Tibial nerve (tissue), 4 donors: Measurements from ENCODE around the gene RNU6-8. TPM values are rescaled to one million over a fixed set of nuclear protein-coding genes. Genes with fewer than 3 reads are reported as not detected.

ENCODE experiments used
- DNase-seq, 2 donors: peaks; one replicate each; pipeline ENCODE4 v3.0.0-alpha.2; 2019; ENCODE audit warnings: low spot score in 2 of 2
- H3K27ac ChIP-seq, 4 donors: fragments of 200-600 bp; sonication (generic) in 3 of 4; one replicate each; pipeline ENCODE4 v1.5.1; 2017 to 2019; ENCODE audit warnings: mild to moderate bottlenecking in 1 of 4
- H3K27me3 ChIP-seq, 2 donors: fragments of 200-600 bp; sonication (generic) in 1 of 2; one replicate each; pipeline versions ENCODE4 v1.5.1 to v1.6.0; 2017 to 2019
- H3K36me3 ChIP-seq, 3 donors: fragments of 200-600 bp; sonication (generic); one replicate each; pipeline ENCODE4 v1.5.1; 2018 to 2019
- H3K4me1 ChIP-seq, 4 donors: fragments of 200-600 bp; sonication (generic) in 3 of 4; one replicate each; pipeline ENCODE4 v1.5.1; 2017 to 2019
- H3K4me3 ChIP-seq, 4 donors: fragments of 200-600 bp; sonication (generic) in 3 of 4; one replicate each; pipeline ENCODE4 v1.5.1; 2017 to 2019; ENCODE audit warnings: mild to moderate bottlenecking in 1 of 4, moderate library complexity in 1 of 4
- H3K9me3 ChIP-seq, 4 donors: fragments of 200-600 bp; sonication (generic) in 3 of 4; one replicate each; pipeline ENCODE4 v1.5.1; 2017 to 2019
- CTCF ChIP-seq, 5 experiments: fragments of 200-600 bp in 3 of 5; fragments of 450-650 bp in 2 of 5; sonication (generic) in 3 of 5; IDR thresholded peaks; one replicate each; pipeline ENCODE4 v1.5.1; 2016 to 2019; ENCODE audit warnings: antibody characterized with exemption in 5 of 5, mild to moderate bottlenecking in 3 of 5, moderate library complexity in 2 of 5
- EP300 ChIP-seq, 2 donors: sonication (generic); formaldehyde crosslinking; IDR thresholded peaks; one replicate each; pipeline ENCODE4 v1.6.1; 2017; ENCODE audit warnings: antibody characterized with exemption in 2 of 2, mild to moderate bottlenecking in 1 of 2
- POLR2A ChIP-seq, 2 donors: fragments of 450-650 bp; IDR thresholded peaks; one replicate each; pipeline ENCODE4 v1.6.1; 2017; ENCODE audit warnings: antibody characterized with exemption in 2 of 2, mild to moderate bottlenecking in 2 of 2, moderate library complexity in 2 of 2
- WGBS, 2 donors: methylation state at CpG; one replicate each; pipeline ENCODE4 v1.1.5; 2018; 5-methylcytosine and 5-hydroxymethylcytosine counted together
- total RNA-seq, 4 donors: library from RNA; depleted of rRNA; stranded (reverse); fragments of >200 nt; gene quantifications; one replicate each; pipeline ENCODE4 v1.1.0, GENCODE V29; 2016

Gene RNU6-8
- total RNA-seq, 4 donors from 2014 or later, result not detected

DNA sequence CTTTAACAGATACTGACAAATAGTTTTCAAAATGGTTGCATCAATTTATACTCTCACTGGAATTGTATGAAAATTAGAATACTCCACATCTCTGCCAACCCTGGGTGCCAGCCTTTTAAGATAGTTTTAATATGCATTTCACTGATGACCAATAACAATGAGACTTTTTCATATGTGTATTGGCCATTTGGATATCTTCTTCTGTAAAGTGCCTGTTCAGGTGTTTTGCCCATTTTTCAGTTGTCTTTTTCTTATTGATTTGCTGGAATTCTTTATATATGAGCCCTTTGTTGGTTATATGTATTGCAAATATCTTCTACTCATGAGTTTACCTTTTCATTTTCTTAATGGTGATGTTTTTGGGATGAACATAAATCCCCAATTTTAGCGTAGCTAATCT is 18.0 kb downstream of the RNU6-8 start:
- WGBS, 2 donors, result 98 to 100% methylated on average over 1 of the region's 1 CpG
- TF ChIP-seq POLR2A (IDR thresholded peaks at IDR 0.05) (no peak), CTCF (IDR thresholded peaks at IDR 0.05) (no peak), EP300 (IDR thresholded peaks at IDR 0.05) (no peak)

GRCh38 chr14:32183151-32184058 is 19.7 kb downstream of the RNU6-8 start:
- no peaks in the 10 kb centered on the region for H3K36me3 ChIP-seq
- DNase-seq, result no peak
- no peaks in the 10 kb centered on the region for H3K4me1 ChIP-seq
- H3K9me3 ChIP-seq, result peaks cover 0 to 13% (median 2%) of the 10 kb centered on the region in 4 donors
- WGBS, 2 donors, result 58 to 61% methylated on average over 2 of the region's 2 CpGs
- no peak overlapping the region for H3K4me3 ChIP-seq
- H3K27ac ChIP-seq, result no peak overlapping the region
- TF ChIP-seq POLR2A (IDR thresholded peaks at IDR 0.05) (no peak), EP300 (IDR thresholded peaks at IDR 0.05) (no peak), CTCF (IDR thresholded peaks at IDR 0.05) (no peak)
- no peaks in the 10 kb centered on the region for H3K27me3 ChIP-seq

More for the DNA sequence above, 18.0 kb downstream of the RNU6-8 start:
- H3K9me3 ChIP-seq, result peaks cover 0 to 13% (median 2%) of the 10 kb centered on the region in 4 donors
- H3K27ac ChIP-seq, result no peak overlapping the region
- no peak overlapping the region for H3K4me3 ChIP-seq
- H3K36me3 ChIP-seq, result no peaks in the 10 kb centered on the region
- no peaks in the 10 kb centered on the region for H3K4me1 ChIP-seq
- no peaks in the 10 kb centered on the region for H3K27me3 ChIP-seq
- DNase-seq, result no peak

DNA sequence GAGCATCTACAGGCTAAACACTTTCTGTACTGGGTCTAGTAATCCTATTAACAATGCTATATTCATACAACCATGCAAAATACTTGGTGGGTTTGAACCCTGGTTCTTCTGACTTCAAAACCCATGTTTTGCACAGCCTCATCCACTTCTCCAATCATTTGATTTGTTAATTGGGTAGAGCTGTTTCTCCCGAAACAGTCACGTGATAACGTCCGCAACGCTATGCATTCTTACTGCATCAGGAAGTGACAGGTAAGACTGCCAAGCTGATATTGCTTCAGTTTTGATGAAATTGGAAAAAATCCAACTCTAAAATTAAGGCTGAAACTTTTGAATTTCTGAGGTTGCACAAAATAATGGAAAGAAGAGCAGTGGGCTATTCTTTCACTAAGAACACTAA is 31.6 kb downstream of the RNU6-8 start:
- Histone ChIP-seq H3K4me3 (no peak overlapping the region), H3K36me3 (no peaks in the 10 kb centered on the region), H3K9me3 (no peaks in the 10 kb centered on the region), H3K27me3 (no peaks in the 10 kb centered on the region), H3K27ac (no peak overlapping the region), H3K4me1 (no peaks in the 10 kb centered on the region)
- no peak for DNase-seq
- 88 to 91% methylated on average over 5 of the region's 5 CpGs for WGBS, 2 donors
- TF ChIP-seq POLR2A (IDR thresholded peaks at IDR 0.05) (no peak), CTCF (IDR thresholded peaks at IDR 0.05) (no peak)

- Histone ChIP-seq H3K27me3 (no peaks in the 10 kb centered on the region), H3K4me3 (no peak overlapping the region), H3K27ac (no peak overlapping the region), H3K4me1 (no peaks in the 10 kb centered on the region), H3K9me3 (no peaks in the 10 kb centered on the region), H3K36me3 (no peaks in the 10 kb centered on the region)
- TF ChIP-seq CTCF (IDR thresholded peaks at IDR 0.05) (no peak), EP300 (IDR thresholded peaks at IDR 0.05) (no peak)
- WGBS, 2 donors, result 80 to 91% methylated on average over 3 of the region's 3 CpGs
- no peak for DNase-seq
These were observed 33.9 kb downstream of the RNU6-8 start for GRCh38 chr14:32169191-32169590.

DNA sequence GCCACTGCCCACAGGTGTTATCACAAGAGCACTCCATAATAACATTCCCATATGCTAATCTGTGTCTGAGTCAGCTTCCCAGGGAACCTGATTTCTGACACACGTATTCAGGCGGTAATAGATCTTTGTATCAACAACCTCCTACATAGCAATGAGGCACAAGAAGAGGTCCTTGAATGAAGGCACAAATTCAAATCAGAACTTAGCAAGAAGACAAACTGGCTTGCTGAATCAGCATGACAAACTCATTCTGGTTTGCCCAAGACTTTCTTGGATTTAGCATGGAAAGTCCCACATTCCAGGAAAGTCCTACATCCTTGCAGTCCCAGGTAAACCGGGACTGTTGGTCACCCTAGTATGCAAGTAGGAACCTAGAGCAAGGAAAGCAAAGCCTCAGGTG is 35.2 kb downstream of the RNU6-8 start:
- Histone ChIP-seq H3K9me3 (no peaks in the 10 kb centered on the region), H3K4me1 (no peaks in the 10 kb centered on the region), H3K27me3 (no peaks in the 10 kb centered on the region), H3K27ac (no peak overlapping the region), H3K36me3 (no peaks in the 10 kb centered on the region), H3K4me3 (no peak overlapping the region)
- no peak for TF ChIP-seq POLR2A (IDR thresholded peaks at IDR 0.05)
- TF ChIP-seq EP300 (IDR thresholded peaks at IDR 0.05), result no peak
- no peak for TF ChIP-seq CTCF (IDR thresholded peaks at IDR 0.05)
- WGBS, 2 donors, result 93 to 95% methylated on average over 3 of the region's 3 CpGs
- DNase-seq, result no peak
